NCI-H2227 treated with DMSO at 0.1 percent for 48 hours (cell line): ENCODE results near the gene TNNC1.

Source experiments
- DNase-seq: peaks from one replicate; lab custom pipeline; 2025; lab: John Stamatoyannopoulos, UW

The TNNC1 gene

DNA sequence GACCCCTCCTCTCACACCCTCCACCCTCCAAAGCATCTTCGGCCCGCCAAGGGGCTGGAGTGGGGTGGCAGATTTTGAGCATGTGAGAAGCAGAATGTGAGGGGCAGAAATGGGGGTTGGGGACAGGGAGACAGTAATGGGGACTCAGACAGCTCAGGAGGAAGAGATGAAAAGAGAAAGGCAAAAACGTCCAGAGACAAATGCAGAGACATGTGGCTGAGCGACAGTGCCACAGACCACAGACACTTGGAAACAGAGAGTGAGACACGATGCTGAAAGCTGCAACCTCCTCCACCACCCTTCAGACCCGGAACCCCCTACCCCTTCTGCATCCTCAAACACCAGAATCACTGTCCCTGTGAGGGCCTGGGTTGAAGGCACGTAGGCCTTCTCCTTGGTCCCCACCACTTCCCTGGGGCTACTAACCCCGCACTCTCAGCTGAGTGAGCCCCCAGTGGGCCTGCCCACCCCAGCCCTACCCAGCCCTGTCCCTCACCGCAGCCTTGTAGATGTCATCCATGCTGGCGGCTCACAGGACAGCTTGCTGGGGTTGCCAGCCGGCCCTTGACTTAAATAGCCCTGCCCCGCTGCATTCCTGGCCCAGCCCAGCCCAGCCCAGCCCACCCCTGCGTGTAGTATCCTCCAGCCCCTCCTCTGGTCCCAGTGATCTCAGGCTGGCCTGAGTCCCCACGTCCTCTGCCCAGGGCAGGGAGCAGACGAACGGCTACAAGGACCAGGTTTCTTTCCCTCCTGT lies at the start of gene TNNC1:
Gene TNNC1 (minus strand): TSS at position 546 of the 754 bp plus-strand sequence. CDS start 26 bp downstream, at position 520.
- DNase-seq = no peak

- DNase-seq = no peak
Measured at GRCh38 chr3:52502808-52503350, 49.0 kb upstream of the TNNC1 start.

DNA sequence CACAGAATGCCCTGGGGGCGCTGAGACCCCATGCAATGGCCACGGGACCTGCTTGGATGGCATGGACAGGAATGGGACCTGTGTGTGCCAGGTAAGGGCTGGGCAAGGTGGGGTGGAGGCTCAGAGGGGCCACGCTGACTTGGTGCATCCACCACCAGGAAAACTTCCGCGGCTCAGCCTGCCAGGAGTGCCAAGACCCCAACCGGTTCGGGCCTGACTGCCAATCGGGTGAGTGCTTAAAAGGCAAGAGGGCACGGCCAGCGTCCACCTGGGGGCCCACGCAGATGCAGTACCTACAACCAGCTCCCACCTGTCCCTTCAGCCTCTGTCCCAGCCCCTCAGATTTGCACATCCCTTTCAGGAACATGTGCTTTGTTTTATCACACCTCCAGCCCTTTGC lies 48.2 kb upstream of the TNNC1 start:
- no peak for DNase-seq

GRCh38 chr3:52501046-52501445 lies 47.2 kb upstream of the TNNC1 start:
- no peak for DNase-seq

DNA sequence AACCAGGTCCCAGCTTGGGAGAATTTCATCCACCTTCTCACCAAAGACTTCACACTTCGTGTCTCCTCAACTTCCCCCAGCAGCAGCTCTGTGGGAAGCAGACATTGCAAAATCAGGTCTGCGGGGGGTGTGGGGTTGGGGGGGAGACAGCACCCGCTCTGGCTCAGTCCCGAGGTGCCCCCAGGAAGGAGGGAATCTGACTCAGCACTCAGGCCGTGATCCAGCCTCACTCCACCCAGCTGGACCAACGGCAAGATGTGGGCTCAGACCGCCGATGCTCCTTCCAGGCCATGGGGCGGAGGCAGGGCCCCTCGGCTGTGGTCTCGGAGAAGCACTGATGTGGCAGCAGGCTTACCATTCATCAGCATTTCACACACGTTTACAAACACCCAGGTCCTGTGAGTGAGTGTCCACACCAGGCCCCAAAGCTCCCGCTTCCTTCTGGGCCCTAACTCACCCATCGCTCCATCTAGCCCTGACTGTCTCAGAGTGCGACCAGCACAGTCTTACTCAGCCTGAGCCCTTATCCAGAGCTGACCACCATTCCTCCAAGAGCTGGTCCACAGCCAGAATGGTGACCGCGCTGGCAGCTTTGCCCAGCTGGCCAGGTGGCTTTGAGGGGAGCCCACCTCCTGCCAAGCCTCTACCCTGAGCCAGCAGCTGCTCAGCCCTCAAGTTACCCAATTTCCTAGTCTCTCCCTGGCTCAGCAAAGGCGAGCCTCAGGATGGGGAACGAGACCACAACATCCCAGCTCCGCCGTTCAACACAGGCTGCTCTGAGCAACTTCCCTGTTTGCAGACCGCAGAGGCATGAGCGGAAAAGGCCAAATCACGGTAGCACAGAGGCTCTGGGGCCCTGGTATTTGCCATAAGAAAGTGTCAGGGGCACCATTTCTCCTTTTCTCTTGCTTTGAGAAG lies 44.6 kb upstream of the TNNC1 start:
- DNase-seq = no peak

DNA sequence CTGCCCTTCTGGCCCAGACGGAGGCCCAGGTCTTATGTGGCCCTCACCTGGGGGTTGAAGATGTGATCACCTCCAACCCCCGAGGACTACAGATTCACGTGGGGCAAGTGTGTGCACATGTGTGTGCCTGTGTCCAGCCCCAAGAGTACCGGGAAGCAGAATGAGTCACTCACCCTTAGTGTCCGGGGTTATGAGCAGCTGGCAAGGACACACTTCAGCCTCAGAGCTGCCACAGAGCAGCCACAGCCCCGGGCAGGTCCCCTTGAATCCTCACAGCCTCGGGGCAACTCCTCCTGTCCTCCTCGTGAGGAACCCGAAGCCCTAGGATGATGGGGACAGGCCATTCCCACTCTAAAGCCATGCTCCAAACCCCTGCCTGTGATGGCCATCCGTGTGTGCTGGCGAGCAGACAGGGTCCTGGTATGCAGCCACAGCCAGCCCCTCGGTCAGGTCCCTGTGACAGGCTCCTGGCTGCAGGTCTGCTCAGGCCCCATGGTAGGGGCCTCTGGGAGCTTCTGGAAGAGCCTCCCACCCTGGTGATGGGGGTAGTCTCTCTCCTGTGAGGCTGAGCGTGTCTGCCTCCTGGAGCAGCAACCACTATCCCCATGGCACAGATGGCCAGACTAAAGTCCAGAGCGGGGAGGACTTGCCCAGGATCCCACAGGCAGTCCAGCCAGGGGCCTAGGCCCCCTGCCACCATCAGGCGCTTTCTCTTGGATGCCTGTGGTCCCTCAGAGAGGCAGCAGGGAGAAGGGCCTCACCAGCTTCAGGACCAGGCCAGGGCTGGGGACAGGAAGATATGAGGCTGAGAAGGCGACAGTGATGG lies 42.1 kb upstream of the TNNC1 start:
- DNase-seq = no peak

DNA sequence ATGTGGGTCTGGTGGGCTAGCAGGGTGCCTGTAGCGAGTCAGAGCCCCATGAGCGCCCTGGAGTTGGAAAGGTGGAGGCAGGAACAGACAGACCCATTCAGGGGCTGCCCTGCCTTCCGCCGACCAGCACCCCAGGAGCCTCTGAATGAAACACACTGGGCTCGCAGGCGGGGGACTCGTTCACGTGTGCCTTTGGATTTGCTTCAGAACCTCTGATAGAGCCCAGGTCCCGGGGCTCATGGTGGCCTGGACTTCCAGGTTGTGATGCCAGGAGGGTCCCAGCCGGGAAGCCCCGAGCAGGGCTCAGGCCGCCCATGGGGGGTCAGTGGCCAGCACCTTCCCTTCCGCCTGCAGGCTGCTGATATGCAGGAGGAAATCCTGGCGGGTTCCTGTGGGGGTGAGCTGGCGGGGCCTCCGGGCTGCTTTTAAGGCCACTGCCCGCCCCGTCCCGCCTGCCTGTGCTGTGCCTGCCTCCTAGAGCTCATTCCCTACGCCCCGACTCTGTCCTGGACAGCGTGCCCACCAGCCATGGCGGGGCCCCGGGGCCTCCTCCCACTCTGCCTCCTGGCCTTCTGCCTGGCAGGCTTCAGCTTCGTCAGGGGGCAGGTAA lies 41.1 kb upstream of the TNNC1 start, which contains the start of gene STAB1:
Gene STAB1 (plus strand): TSS at position 453 of the 610 bp plus-strand sequence. CDS start 76 bp downstream, at position 529.
- no peak for DNase-seq

DNA sequence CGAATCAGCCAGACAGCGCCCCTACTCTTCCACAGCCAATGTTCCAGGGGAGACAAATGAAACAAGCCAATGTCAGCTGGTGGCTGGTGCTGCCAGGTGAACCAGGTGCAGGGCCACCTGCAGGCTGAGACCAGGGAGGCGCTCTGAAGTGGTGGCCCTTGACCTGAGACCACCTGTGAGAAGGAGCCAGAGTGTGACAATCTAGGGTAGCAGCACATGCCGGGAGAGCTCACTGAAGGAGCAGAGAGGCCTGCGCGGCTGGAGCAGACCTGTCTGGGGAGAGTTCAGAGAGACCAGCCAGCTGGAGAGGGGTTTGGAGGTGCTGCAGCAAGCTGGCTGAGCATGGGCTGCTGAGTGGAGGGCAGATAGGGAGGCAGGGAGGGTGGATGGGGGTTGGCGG lies 40.6 kb upstream of the TNNC1 start:
- no peak for DNase-seq

- no peak for DNase-seq
Measured at GRCh38 chr3:52493232-52494017, 39.6 kb upstream of the TNNC1 start.

DNA sequence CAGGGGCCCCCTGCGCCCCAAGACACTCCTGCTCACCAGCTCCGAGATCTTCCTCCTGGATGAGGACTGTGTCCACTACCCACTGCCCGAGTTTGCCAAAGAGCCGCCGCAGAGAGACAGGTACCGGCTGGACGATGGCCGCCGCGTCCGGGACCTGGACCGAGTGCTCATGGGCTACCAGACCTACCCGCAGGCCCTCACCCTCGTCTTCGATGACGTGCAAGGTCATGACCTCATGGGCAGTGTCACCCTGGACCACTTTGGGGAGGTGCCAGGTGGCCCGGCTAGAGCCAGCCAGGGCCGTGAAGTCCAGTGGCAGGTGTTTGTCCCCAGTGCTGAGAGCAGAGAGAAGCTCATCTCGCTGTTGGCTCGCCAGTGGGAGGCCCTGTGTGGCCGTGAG lies 38.2 kb upstream of the TNNC1 start:
- no peak for DNase-seq

- DNase-seq = no peak
Measured at GRCh38 chr3:52490939-52491526, 37.2 kb upstream of the TNNC1 start.

DNA sequence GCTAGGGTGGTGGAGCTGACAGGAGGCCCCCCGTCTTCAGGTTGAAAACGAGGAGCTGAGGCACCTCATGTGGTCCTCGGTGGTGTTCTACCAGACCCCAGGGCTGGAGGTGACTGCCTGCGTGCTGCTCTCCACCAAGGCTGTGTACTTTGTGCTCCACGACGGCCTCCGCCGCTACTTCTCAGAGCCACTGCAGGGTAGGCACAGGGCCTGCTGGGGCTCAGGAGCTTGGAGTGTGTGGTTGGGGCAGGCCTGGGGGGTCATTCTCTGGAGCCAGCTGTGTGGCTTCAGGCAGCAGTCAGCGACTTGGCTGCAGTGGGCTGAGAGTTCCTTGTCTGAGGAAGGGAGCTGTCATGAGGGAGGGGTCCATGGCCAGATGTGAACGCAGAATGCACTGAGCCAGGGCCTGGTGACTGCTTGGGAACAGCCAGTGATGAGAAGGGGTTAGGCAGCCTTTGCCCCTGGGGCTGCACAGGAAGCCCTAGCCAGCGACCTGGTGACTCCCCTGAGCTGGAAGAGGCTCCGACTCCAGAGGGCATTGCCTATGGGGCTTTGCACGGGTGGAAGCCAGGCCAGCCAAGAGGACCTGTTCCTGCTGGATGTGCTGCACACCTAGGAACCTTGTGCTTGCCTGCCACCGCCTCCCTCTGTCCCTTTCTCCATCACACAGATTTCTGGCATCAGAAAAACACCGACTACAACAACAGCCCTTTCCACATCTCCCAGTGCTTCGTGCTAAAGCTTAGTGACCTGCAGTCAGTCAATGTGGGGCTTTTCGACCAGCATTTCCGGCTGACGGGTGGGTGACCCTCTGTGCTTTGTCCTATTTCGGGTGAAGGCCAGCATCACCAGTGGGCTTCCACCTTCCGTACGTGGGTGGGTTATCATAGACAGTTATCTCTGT lies 36.4 kb upstream of the TNNC1 start:
- no peak for DNase-seq

- DNase-seq = no peak
Measured at GRCh38 chr3:52489453-52489852, 35.6 kb upstream of the TNNC1 start.

- DNase-seq = no peak
Measured at GRCh38 chr3:52488746-52489145, 34.9 kb upstream of the TNNC1 start.

- DNase-seq = no peak
Measured at GRCh38 chr3:52487788-52488691, 34.2 kb upstream of the TNNC1 start.

DNA sequence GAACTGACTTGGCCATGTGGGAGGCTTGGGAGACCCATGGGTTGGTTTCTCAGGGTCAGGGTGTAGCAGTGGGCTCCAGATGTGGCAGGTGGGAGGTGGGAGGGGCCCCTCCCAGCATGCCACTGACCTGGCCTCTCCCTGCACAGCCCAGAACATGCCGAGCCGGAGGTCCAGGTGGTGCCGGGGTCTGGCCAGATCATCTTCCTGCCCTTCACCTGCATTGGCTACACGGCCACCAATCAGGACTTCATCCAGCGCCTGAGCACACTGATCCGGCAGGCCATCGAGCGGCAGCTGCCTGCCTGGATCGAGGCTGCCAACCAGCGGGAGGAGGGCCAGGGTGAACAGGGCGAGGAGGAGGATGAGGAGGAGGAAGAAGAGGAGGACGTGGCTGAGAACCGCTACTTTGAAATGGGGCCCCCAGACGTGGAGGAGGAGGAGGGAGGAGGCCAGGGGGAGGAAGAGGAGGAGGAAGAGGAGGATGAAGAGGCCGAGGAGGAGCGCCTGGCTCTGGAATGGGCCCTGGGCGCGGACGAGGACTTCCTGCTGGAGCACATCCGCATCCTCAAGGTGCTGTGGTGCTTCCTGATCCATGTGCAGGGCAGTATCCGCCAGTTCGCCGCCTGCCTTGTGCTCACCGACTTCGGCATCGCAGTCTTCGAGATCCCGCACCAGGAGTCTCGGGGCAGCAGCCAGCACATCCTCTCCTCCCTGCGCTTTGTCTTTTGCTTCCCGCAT lies 33.4 kb upstream of the TNNC1 start:
- no peak for DNase-seq
